Spleen (tissue), 11 donors: ENCODE results near the gene ADPGK. TPM values are rescaled to one million over a fixed set of nuclear protein-coding genes. Genes with fewer than 3 reads are reported as not detected.

ENCODE experiments used
- DNase-seq: peaks from one replicate; pipeline ENCODE4 v3.0.0-alpha.2; 2020
- H3K27ac ChIP-seq, 8 donors: fragments of 200-600 bp; sonication (generic) in 7 of 8; 1 replicate in 4 of 8; 2 replicates in 4 of 8; pipeline versions ENCODE4 v1.5.0 to v1.8.0; 2016 to 2021; ENCODE audit warnings: inconsistent platforms in 4 of 8, mild to moderate bottlenecking in 4 of 8, moderate library complexity in 1 of 8
- H3K27me3 ChIP-seq, 7 donors: fragments of 200-600 bp; sonication (generic) in 6 of 7; replicated peaks in 1 of 7; 1 replicate in 4 of 7; 2 replicates in 3 of 7; pipeline versions ENCODE4 v1.5.0 to v1.8.0; 2016 to 2021; ENCODE audit warnings: inconsistent platforms in 3 of 7, mild to moderate bottlenecking in 1 of 7
- H3K36me3 ChIP-seq, 6 donors: fragments of 200-600 bp; sonication (generic) in 5 of 6; 1 replicate in 4 of 6; 2 replicates in 2 of 6; pipeline versions ENCODE4 v1.5.0 to v1.8.0; 2016 to 2021; ENCODE audit warnings: inconsistent platforms in 2 of 6
- H3K4me1 ChIP-seq, 6 donors: fragments of 200-600 bp; sonication (generic) in 5 of 6; 1 replicate in 3 of 6; 2 replicates in 3 of 6; pipeline versions ENCODE4 v1.5.0 to v1.8.0; 2016 to 2021; ENCODE audit warnings: inconsistent platforms in 3 of 6
- H3K4me3 ChIP-seq, 8 donors: fragments of 200-600 bp; sonication (generic) in 7 of 8; 1 replicate in 4 of 8; 2 replicates in 4 of 8; pipeline versions ENCODE4 v1.5.0 to v1.8.0; 2016 to 2021; ENCODE audit warnings: inconsistent platforms in 4 of 8, mild to moderate bottlenecking in 4 of 8, moderate library complexity in 2 of 8
- H3K9me3 ChIP-seq, 8 donors: fragments of 200-600 bp; sonication (generic) in 7 of 8; 1 replicate in 4 of 8; 2 replicates in 4 of 8; pipeline versions ENCODE4 v1.5.0 to v1.8.0; 2016 to 2021; ENCODE audit warnings: inconsistent platforms in 4 of 8
- CTCF ChIP-seq, 11 experiments: fragments of 200-600 bp in 7 of 11; fragments of 450-650 bp in 4 of 11; sonication (generic) in 4 of 11; IDR thresholded peaks in 8 of 11; conservative IDR thresholded peaks in 3 of 11; 1 replicate in 7 of 11; 2 replicates in 4 of 11; pipeline versions ENCODE4 v1.4.0 to v1.8.0; 2016 to 2021; ENCODE audit warnings: antibody characterized with exemption in 11 of 11, inconsistent platforms in 4 of 11, mild to moderate bottlenecking in 1 of 11
- POLR2A ChIP-seq, 3 donors: fragments of 450-650 bp; IDR thresholded peaks; one replicate each; pipeline ENCODE4 v1.5.1; 2017; ENCODE audit warnings: antibody characterized with exemption in 3 of 3, mild to moderate bottlenecking in 1 of 3
- POLR2AphosphoS5 ChIP-seq, 3 donors: sonication (generic); formaldehyde crosslinking; IDR thresholded peaks; one replicate each; pipeline ENCODE4 v1.5.1; 2017; ENCODE audit warnings: antibody characterized with exemption in 3 of 3
- WGBS, 5 donors: extraction: QIAGEN DNeasy Blood & Tissue Kit in 3 of 5; methylation state at CpG; one replicate each; pipeline versions ENCODE4 v1.1.5 to v1.1.7; 2013 to 2018; 5-methylcytosine and 5-hydroxymethylcytosine counted together
- intact Hi-C: fragments of 100-400 bp; cut with DNase I; formaldehyde crosslinking; loops from one replicate; pipeline ENCODE4 v1.15.0; 2023; ENCODE audit warnings: low total_unique reads
- polyA plus RNA-seq, 3 donors: library from polyadenylated mRNA; stranded (reverse); fragments of 200-250 nt; gene quantifications; one replicate each; pipeline ENCODE4 v1.2.1, GENCODE V29; 2013
- total RNA-seq, 7 donors: library from RNA; depleted of rRNA in 3 of 7; stranded (reverse); fragments of >200 nt in 3 of 7; fragmentation: NEBNext Ultra II Directional in 4 of 7; extraction: Animal tissue kit (Norgen Biotek cat#: 25700) in 4 of 7; gene quantifications; one replicate each; pipeline versions ENCODE4 v1.1.0 to v1.2.1, GENCODE V29; 2016 to 2021
- donor health status: healthy with polysubstance abuse.
- donor health status: DM: no; HTN: no; CAD: no; lungs with moderate emphysema.
- donor health status: DM: no; HTN: no; CAD: no.
- donor health status: Bipolar disorder and iron deficiency.
- donor health status: healthy.
- donor health status: DM: no; HTN: no; CAD: no.
- donor health status: DM: yes; HTN: yes; CAD: no.

ADPGK gene
- total and polyA plus RNA-seq, 10 donors, result 65.4 to 119 (median 100) TPM

- no peaks in the 10 kb centered on the region for H3K27me3 ChIP-seq
- H3K4me1 ChIP-seq, result peaks cover 7 to 78% (median 47%) of the 10 kb centered on the region in 6 donors
- H3K9me3 ChIP-seq, result no peaks in the 10 kb centered on the region
- H3K36me3 ChIP-seq, result peaks cover 0 to 41% (median 19%) of the 10 kb centered on the region in 6 donors
- H3K27ac ChIP-seq, result peak overlapping the region; percentile 89 to 100 (median 96)
- 0 to 1% (median 0%) methylated on average over 31 to 52 of the region's 52 CpGs for WGBS, 5 donors
- peak overlapping the region; percentile 72 to 100 (median 96) for H3K4me3 ChIP-seq
- DNase-seq, result no peak
- no peak for TF ChIP-seq CTCF (IDR thresholded peaks at IDR 0.05 in 8 of 11, conservative IDR thresholded peaks at IDR 0.05 in 3 of 11)
- TF ChIP-seq POLR2A (IDR thresholded peaks at IDR 0.05), result no peak
- peak in 1 of 3 donors; percentile 40 for TF ChIP-seq POLR2AphosphoS5 (IDR thresholded peaks at IDR 0.05)
- intact Hi-C loops, result no loop called here
These were observed 436 bp downstream of the ADPGK start for GRCh38 chr15:72783004-72783639.

- peaks cover 7 to 84% (median 48%) of the 10 kb centered on the region in 6 donors for H3K4me1 ChIP-seq
- 45 to 55% (median 48%) methylated on average over 14 of the region's 14 CpGs for WGBS, 5 donors
- peak overlapping the region; percentile 72 to 100 (median 96) for H3K4me3 ChIP-seq
- H3K36me3 ChIP-seq, result peaks cover 0 to 47% (median 21%) of the 10 kb centered on the region in 6 donors
- H3K27ac ChIP-seq, result peak overlapping the region; percentile 89 to 100 (median 96)
- no peaks in the 10 kb centered on the region for H3K9me3 ChIP-seq
- no peaks in the 10 kb centered on the region for H3K27me3 ChIP-seq
- TF ChIP-seq POLR2AphosphoS5 (IDR thresholded peaks at IDR 0.05) (no peak), POLR2A (IDR thresholded peaks at IDR 0.05) (no peak), CTCF (IDR thresholded peaks at IDR 0.05 in 8 of 11, conservative IDR thresholded peaks at IDR 0.05 in 3 of 11) (no peak)
- DNase-seq, result no peak
- intact Hi-C loops, result no loop called here
These were observed 1.1 kb downstream of the ADPGK start for GRCh38 chr15:72782274-72783003.

GRCh38 chr15:72781631-72782030, 1.9 kb downstream of the ADPGK start:
- peak overlapping the region in 6 of 8 donors; percentile 85 to 100 (median 96) for H3K4me3 ChIP-seq
- H3K27ac ChIP-seq, result peak overlapping the region in 5 of 8 donors; percentile 7 to 100 (median 98)
- H3K36me3 ChIP-seq, result peaks cover 0 to 55% (median 24%) of the 10 kb centered on the region in 6 donors
- 64 to 84% (median 79%) methylated on average over 6 of the region's 6 CpGs for WGBS, 5 donors
- no peak for DNase-seq
- TF ChIP-seq POLR2A (IDR thresholded peaks at IDR 0.05) (no peak), CTCF (IDR thresholded peaks at IDR 0.05 in 8 of 11, conservative IDR thresholded peaks at IDR 0.05 in 3 of 11) (no peak), POLR2AphosphoS5 (IDR thresholded peaks at IDR 0.05) (no peak)
- H3K9me3 ChIP-seq, result no peaks in the 10 kb centered on the region
- intact Hi-C loops, result no loop called here
- H3K4me1 ChIP-seq, result peaks cover 7 to 89% (median 51%) of the 10 kb centered on the region in 6 donors
- H3K27me3 ChIP-seq, result no peaks in the 10 kb centered on the region

GRCh38 chr15:72778796-72779195, 4.8 kb downstream of the ADPGK start:
- DNase-seq, result no peak
- intact Hi-C loops, result no loop called here
- 82 to 95% (median 88%) methylated on average over 6 of the region's 6 CpGs for WGBS, 5 donors
- Histone ChIP-seq H3K4me3 (no peak overlapping the region), H3K36me3 (peaks cover 0 to 77% (median 34%) of the 10 kb centered on the region in 6 donors), H3K27me3 (no peaks in the 10 kb centered on the region), H3K4me1 (peaks cover 9 to 90% (median 66%) of the 10 kb centered on the region in 6 donors), H3K9me3 (no peaks in the 10 kb centered on the region), H3K27ac (no peak overlapping the region)
- TF ChIP-seq POLR2AphosphoS5 (IDR thresholded peaks at IDR 0.05), result no peak
- TF ChIP-seq CTCF (IDR thresholded peaks at IDR 0.05 in 8 of 11, conservative IDR thresholded peaks at IDR 0.05 in 3 of 11), result no peak
- TF ChIP-seq POLR2A (IDR thresholded peaks at IDR 0.05), result no peak
